H1 (cell line): ENCODE results near the gene ACTR3C. TPM values are rescaled to one million over a fixed set of nuclear protein-coding genes. Genes with fewer than 3 reads are reported as not detected.
A peak's percentile ranks its signal among the peaks of the same experiment; 100 is the strongest.

Experiments used
- NRF1 ChIP-seq: IDR thresholded peaks from 2 replicates; pipeline ENCODE4 v1.6.1; 2011; ENCODE audit warnings: mild to moderate bottlenecking, low read depth, low read length, improper control_type of control experiment
- RBBP5 ChIP-seq: IDR thresholded peaks from 2 replicates; pipeline ENCODE4 v1.7.1; 2012; ENCODE audit warnings: low read depth, mild to moderate bottlenecking, inconsistent platforms, low read length, moderate library complexity, borderline replicate concordance
- YY1 ChIP-seq: IDR thresholded peaks from 2 replicates; pipeline ENCODE4 v1.6.1; 2011; ENCODE audit warnings: low read depth, mild to moderate bottlenecking, low read length
- ZNF274 ChIP-seq: IDR thresholded peaks from 2 replicates; pipeline ENCODE4 v1.7.0; 2012; ENCODE audit warnings: low read length, borderline replicate concordance; ENCODE audit errors: extremely low read depth
- polyA plus RNA-seq, 7 experiments: library from polyadenylated mRNA; depleted of rRNA in 3 of 7; stranded (reverse) in 5 of 7; unstranded in 2 of 7; fragments of >200 nt in 5 of 7; fragments of 200-250 nt in 2 of 7; gene quantifications; 1 replicate in 5 of 7; 2 replicates in 1 of 7; 4 replicates in 1 of 7; pipeline versions ENCODE4 v1.2.1 to v1.2.3, GENCODE V29; 2011 to 2013; ENCODE audit warnings: missing spikeins in 2 of 7, mixed read lengths in 2 of 7
- total RNA-seq: library from RNA; stranded (reverse); fragmentation: NEBNext Ultra II Directional; extraction: Animal tissue kit (Norgen Biotek cat#: 25700); gene quantifications from 2 replicates; pipeline ENCODE4 v1.2.1, GENCODE V29; 2021
- TF ChIP-seq, protein P1 (sequence below), 3 experiments: IDR thresholded peaks; 1 replicate in 2 of 3; 2 replicates in 1 of 3; pipeline versions ENCODE4 v1.5.1 to v1.6.1; 2011; ENCODE audit warnings: low read length in 3 of 3, mild to moderate bottlenecking in 3 of 3, inconsistent platforms in 2 of 3, low read depth in 1 of 3, moderate library complexity in 1 of 3; ENCODE audit not compliant: insufficient read depth in 1 of 3; ENCODE audit errors: control extremely low read depth in 1 of 3

The ACTR3C gene
- total and polyA plus RNA-seq, 2 of the 8 experiments (the other 6 are each of a cell fraction or from before 2014, with no cell fraction given): 1.5 TPM; not detected in 1

DNA sequence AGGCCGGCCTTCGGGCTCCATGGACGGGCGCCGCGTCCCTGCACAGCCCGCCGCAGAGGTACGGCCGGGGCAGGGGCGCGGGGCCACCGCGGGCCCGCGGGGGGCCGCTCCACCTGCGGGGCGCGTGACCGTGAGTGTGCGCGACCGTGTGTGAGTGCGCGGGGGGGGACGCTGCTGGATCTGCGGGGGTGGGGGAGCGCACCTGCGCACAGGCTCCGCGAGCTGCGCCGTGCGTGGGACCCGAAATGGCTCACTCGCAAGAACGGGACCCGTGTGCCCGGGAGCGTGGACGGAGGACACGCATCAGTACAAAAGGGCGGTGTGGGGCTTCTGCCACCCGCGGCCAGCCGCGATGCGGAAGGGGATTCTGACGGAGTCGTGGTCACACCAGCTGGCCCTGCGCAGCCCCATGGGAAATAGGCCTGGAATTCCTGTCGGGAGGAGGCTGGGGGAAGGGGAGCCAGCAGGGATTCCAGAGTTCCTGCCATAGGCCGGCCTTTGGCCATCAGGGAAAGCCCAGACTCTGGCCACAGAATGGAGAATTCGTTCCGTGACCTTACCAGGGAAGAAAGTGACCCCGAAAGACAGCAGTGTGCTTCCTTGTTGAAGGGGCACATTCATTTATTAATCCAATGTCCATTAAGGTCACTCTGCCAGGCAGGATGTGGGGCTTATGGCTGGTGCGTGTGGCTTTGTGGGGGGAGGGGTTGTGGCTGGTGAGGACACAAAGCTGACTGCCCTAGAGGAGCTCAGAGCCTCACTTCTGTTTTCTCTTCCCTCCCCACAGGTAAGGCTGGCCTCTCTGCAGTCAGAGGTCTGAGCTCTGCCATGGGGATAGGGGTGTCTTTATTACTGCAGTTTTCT, 45.8 kb upstream of the ACTR3C start (continued):
- no peak for TF ChIP-seq ZNF274
- peak; percentile 88; the same call in 1 of the 2 replicates for TF ChIP-seq RBBP5
- TF ChIP-seq NRF1: peak; percentile 26; the same call in 1 of the 2 replicates
- TF ChIP-seq, protein P1, sequence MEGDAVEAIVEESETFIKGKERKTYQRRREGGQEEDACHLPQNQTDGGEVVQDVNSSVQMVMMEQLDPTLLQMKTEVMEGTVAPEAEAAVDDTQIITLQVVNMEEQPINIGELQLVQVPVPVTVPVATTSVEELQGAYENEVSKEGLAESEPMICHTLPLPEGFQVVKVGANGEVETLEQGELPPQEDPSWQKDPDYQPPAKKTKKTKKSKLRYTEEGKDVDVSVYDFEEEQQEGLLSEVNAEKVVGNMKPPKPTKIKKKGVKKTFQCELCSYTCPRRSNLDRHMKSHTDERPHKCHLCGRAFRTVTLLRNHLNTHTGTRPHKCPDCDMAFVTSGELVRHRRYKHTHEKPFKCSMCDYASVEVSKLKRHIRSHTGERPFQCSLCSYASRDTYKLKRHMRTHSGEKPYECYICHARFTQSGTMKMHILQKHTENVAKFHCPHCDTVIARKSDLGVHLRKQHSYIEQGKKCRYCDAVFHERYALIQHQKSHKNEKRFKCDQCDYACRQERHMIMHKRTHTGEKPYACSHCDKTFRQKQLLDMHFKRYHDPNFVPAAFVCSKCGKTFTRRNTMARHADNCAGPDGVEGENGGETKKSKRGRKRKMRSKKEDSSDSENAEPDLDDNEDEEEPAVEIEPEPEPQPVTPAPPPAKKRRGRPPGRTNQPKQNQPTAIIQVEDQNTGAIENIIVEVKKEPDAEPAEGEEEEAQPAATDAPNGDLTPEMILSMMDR (IDR thresholded peaks at IDR 0.05; ENCODE audit: control extremely low read depth in 1 of 3, insufficient read depth in 1 of 3, low read depth in 1 of 3, low read length in 3 of 3): no peak
- TF ChIP-seq YY1: peak; percentile 44; the same call in 1 of the 2 replicates
